ENCODE measurements around the gene GNAQ. TPM values are rescaled to one million over a fixed set of nuclear protein-coding genes. Genes with fewer than 3 reads are reported as not detected.

GNAQ gene
- polyA plus RNA-seq, 1 donor (not counting 4 experiments of a cell fraction or from before 2014, with no cell fraction given): 64.3 TPM

DNA sequence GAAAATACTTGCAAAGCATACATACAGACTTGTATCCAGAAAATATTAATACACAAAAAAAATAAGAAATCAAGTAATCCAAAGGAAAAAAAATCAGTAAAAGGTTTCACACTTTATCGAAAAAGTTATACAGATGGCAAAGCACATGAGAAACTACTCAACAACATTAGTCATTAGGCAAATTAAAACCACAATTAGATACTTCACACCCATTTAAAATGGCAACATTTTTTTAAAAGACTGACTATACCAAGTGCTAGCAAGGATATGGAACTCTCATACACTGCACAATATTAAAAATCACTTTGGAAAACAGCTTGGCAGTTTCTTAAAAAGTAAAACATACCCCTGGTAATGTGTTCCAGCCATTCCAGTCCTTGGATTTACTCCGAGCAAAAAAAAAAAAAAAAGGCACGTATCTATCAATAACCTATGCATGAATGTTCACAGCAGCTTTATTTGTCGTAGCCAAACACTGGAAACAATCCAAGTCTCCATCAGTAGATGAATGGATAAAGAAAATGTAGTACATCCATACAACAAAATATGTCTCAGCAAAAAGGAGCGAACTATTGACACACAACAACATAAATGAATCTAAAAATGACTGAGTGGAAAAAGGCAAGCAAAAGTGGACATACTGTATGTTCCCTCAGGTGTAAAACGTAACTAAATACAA, 66.0 kb downstream of the GNAQ start:
- Histone ChIP-seq H3K27ac (ENCODE audit: control insufficient read depth, insufficient read depth, low read length) (no peak overlapping the region), H3K9me3 (ENCODE audit: control insufficient read depth, low read depth, low read length) (no peaks in the 10 kb centered on the region), H3K9me1 (ENCODE audit: control insufficient read depth, extremely low read depth, insufficient read depth, low read length) (no peaks in the 10 kb centered on the region), H3K9ac (ENCODE audit: control insufficient read depth, extremely low read depth, insufficient read depth, low read length) (no peak overlapping the region), H3K27me3 (ENCODE audit: control insufficient read depth, extremely low read depth, insufficient read depth, low read length) (no peaks in the 10 kb centered on the region), H3K4me2 (ENCODE audit: control insufficient read depth, extremely low read depth, insufficient read depth, low read depth, low read length) (no peak overlapping the region), H2AFZ (ENCODE audit: control insufficient read depth, low read length) (no peak overlapping the region), H3K4me3 (ENCODE audit: control insufficient read depth in 2 of 3, extremely low read depth in 1 of 3, insufficient read depth in 2 of 3, low read depth in 1 of 3, low read length in 3 of 3) (no peak overlapping the region), H4K20me1 (ENCODE audit: control insufficient read depth, extremely low read depth, insufficient read depth, low read length) (peaks cover 2% of the 10 kb centered on the region), H3K36me3 (ENCODE audit: control insufficient read depth in 2 of 2, extremely low read depth in 1 of 2, insufficient read depth in 2 of 2, low read length in 2 of 2) (no peaks in the 10 kb centered on the region), H3K4me1 (ENCODE audit: control insufficient read depth, extremely low read depth, insufficient read depth, low read length) (peaks cover 8% of the 10 kb centered on the region), H3K79me2 (ENCODE audit: control insufficient read depth, insufficient read depth, low read length) (peaks cover 78% of the 10 kb centered on the region)
- TF ChIP-seq, protein P1, sequence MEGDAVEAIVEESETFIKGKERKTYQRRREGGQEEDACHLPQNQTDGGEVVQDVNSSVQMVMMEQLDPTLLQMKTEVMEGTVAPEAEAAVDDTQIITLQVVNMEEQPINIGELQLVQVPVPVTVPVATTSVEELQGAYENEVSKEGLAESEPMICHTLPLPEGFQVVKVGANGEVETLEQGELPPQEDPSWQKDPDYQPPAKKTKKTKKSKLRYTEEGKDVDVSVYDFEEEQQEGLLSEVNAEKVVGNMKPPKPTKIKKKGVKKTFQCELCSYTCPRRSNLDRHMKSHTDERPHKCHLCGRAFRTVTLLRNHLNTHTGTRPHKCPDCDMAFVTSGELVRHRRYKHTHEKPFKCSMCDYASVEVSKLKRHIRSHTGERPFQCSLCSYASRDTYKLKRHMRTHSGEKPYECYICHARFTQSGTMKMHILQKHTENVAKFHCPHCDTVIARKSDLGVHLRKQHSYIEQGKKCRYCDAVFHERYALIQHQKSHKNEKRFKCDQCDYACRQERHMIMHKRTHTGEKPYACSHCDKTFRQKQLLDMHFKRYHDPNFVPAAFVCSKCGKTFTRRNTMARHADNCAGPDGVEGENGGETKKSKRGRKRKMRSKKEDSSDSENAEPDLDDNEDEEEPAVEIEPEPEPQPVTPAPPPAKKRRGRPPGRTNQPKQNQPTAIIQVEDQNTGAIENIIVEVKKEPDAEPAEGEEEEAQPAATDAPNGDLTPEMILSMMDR (optimal IDR thresholded peaks at IDR 0.05 in 1 of 3, IDR thresholded peaks at IDR 0.05 in 1 of 3, conservative IDR thresholded peaks at IDR 0.05 in 1 of 3; ENCODE audit: extremely low read depth in 1 of 3, insufficient read depth in 2 of 3, low read length in 3 of 3): no peak
- no peak for TF ChIP-seq EZH2 (IDR thresholded peaks at IDR 0.05; ENCODE audit: low read length)
- DNase-seq (ENCODE audit: low read depth, low spot score) (no peak), FAIRE-seq (no peak)
- dilution Hi-C loops (cut with MboI; ENCODE audit: extremely low pct_ligation_motif_present, low sequenced_read_pairs): no loop called here

- Histone ChIP-seq H3K27me3 (ENCODE audit: control insufficient read depth, extremely low read depth, insufficient read depth, low read length) (no peaks in the 10 kb centered on the region), H3K27ac (ENCODE audit: control insufficient read depth, insufficient read depth, low read length) (no peak overlapping the region), H2AFZ (ENCODE audit: control insufficient read depth, low read length) (no peak overlapping the region), H3K4me1 (ENCODE audit: control insufficient read depth, extremely low read depth, insufficient read depth, low read length) (peaks cover 8% of the 10 kb centered on the region), H3K79me2 (ENCODE audit: control insufficient read depth, insufficient read depth, low read length) (peaks cover 78% of the 10 kb centered on the region), H3K9ac (ENCODE audit: control insufficient read depth, extremely low read depth, insufficient read depth, low read length) (no peak overlapping the region), H3K36me3 (ENCODE audit: control insufficient read depth in 2 of 2, extremely low read depth in 1 of 2, insufficient read depth in 2 of 2, low read length in 2 of 2) (no peaks in the 10 kb centered on the region), H3K4me3 (ENCODE audit: control insufficient read depth in 2 of 3, extremely low read depth in 1 of 3, insufficient read depth in 2 of 3, low read depth in 1 of 3, low read length in 3 of 3) (no peak overlapping the region), H3K9me3 (ENCODE audit: control insufficient read depth, low read depth, low read length) (no peaks in the 10 kb centered on the region), H4K20me1 (ENCODE audit: control insufficient read depth, extremely low read depth, insufficient read depth, low read length) (peaks cover 2% of the 10 kb centered on the region), H3K4me2 (ENCODE audit: control insufficient read depth, extremely low read depth, insufficient read depth, low read depth, low read length) (no peak overlapping the region), H3K9me1 (ENCODE audit: control insufficient read depth, extremely low read depth, insufficient read depth, low read length) (no peaks in the 10 kb centered on the region)
- DNase-seq (ENCODE audit: low read depth, low spot score) (no peak), FAIRE-seq (no peak)
- dilution Hi-C loops (cut with MboI; ENCODE audit: extremely low pct_ligation_motif_present, low sequenced_read_pairs): no loop called here
- TF ChIP-seq, protein P1 (optimal IDR thresholded peaks at IDR 0.05 in 1 of 3, IDR thresholded peaks at IDR 0.05 in 1 of 3, conservative IDR thresholded peaks at IDR 0.05 in 1 of 3; ENCODE audit: extremely low read depth in 1 of 3, insufficient read depth in 2 of 3, low read length in 3 of 3): no peak
- TF ChIP-seq EZH2 (IDR thresholded peaks at IDR 0.05; ENCODE audit: low read length): no peak
Measured at GRCh38 chr9:77964258-77964657, 67.4 kb downstream of the GNAQ start.

Measured in keratinocyte (primary cell).